Neural cell (in vitro differentiated cells): ENCODE measurements around the gene STX18.

Experiments
- CTCF ChIP-seq: fragments of 450-650 bp; IDR thresholded peaks from 2 replicates; pipeline ENCODE4 v1.5.1; 2014; ENCODE audit warnings: antibody characterized with exemption, mild to moderate bottlenecking, moderate library complexity; ENCODE audit not compliant: poor library complexity, severe bottlenecking
- EP300 ChIP-seq: fragments of 450-650 bp; conservative IDR thresholded peaks from 2 replicates; pipeline ENCODE4 v1.6.1; 2014; ENCODE audit warnings: antibody characterized with exemption, mild to moderate bottlenecking, moderate library complexity; ENCODE audit not compliant: poor library complexity, severe bottlenecking
- REST ChIP-seq: IDR thresholded peaks from 2 replicates; pipeline ENCODE4 v1.6.1; 2012; ENCODE audit warnings: borderline replicate concordance
- TAF1 ChIP-seq: IDR thresholded peaks from 2 replicates; pipeline ENCODE4 v1.6.1; 2012; ENCODE audit warnings: low read depth

- no peak for TF ChIP-seq CTCF
- TF ChIP-seq EP300 = no peak
- TF ChIP-seq REST = no peak
- no peak for TF ChIP-seq TAF1
Observed at GRCh38 chr4:4470208-4470607, 71.6 kb downstream of the STX18 start.
